ENCODE measurements around the gene GLB1L. TPM values are rescaled to one million over a fixed set of nuclear protein-coding genes. Genes with fewer than 3 reads are reported as not detected.
"Not testable (repeated sequence)": the region's sequence is repeated elsewhere in the genome, so short reads cannot be mapped to it uniquely, and the experiment has no call there.

The GLB1L gene
- polyA plus RNA-seq, 1 of the 3 experiments (the other 2 are of a cell fraction), result 11.7 TPM

GRCh38 chr2:219287116-219287440, 41.8 kb upstream of the GLB1L start:
- not testable (repeated sequence) for H3K9me2 ChIP-seq; H2AFZ ChIP-seq (ENCODE audit: low read depth); H4K20me1 ChIP-seq (ENCODE audit: insufficient read depth); DNase-seq; H3K9me3 ChIP-seq; H3K27ac ChIP-seq (ENCODE audit: low read depth in 2 of 2, low read length in 1 of 2); H3K4me1 ChIP-seq (ENCODE audit: control insufficient read depth in 1 of 2, insufficient read depth in 2 of 2, low read depth in 1 of 2, low read length in 1 of 2); H3K27me3 ChIP-seq (ENCODE audit: insufficient read depth); H3K9ac ChIP-seq; H3K79me2 ChIP-seq (ENCODE audit: insufficient read depth); H3K4me3 ChIP-seq (ENCODE audit: low read depth in 2 of 2, low read length in 1 of 2); H3K4me2 ChIP-seq
- POLR2A ChIA-PET, result interaction anchor here (0.6 to 1.5 kb wide), 2 partner anchors 8 to 226 kb away, joined by 3 to 6 read pairs; no protein-coding TSS in a partner anchor
- H3F3A ChIP-seq (replicated peaks; ENCODE audit: insufficient read depth), result peaks cover 12% of the 10 kb centered on the region
- CTCF ChIA-PET, result interaction anchor here (1.3 to 15.4 kb wide), 5 partner anchors 5 to 66 kb away, joined by 3 to 312 read pairs (median 5); no protein-coding TSS in a partner anchor
- H3K36me3 ChIP-seq (replicated peaks in 1 of 2; ENCODE audit: control insufficient read depth in 1 of 2, insufficient read depth in 2 of 2, low read length in 1 of 2), result peaks cover 4 to 26% of the 10 kb centered on the region in 2 experiments
- 97% methylated on average over 6 of the region's 6 CpGs for WGBS (ENCODE audit: low lambda C conversion rate)

GRCh38 chr2:219286436-219287115, 41.3 kb upstream of the GLB1L start:
- POLR2A ChIA-PET, result interaction anchor here (0.6 to 1.5 kb wide), 2 partner anchors 8 to 225 kb away, joined by 3 to 6 read pairs; no protein-coding TSS in a partner anchor
- Histone ChIP-seq H2AFZ (ENCODE audit: low read depth) (no peak overlapping the region), H3K9me2 (no peaks in the 10 kb centered on the region), H3K9me3 (no peaks in the 10 kb centered on the region), H3K36me3 (replicated peaks in 1 of 2; ENCODE audit: control insufficient read depth in 1 of 2, insufficient read depth in 2 of 2, low read length in 1 of 2) (peaks cover 7 to 30% of the 10 kb centered on the region in 2 experiments), H3K9ac (no peak overlapping the region), H3K79me2 (ENCODE audit: insufficient read depth) (no peaks in the 10 kb centered on the region), H3K27ac (ENCODE audit: low read depth in 2 of 2, low read length in 1 of 2) (no peak overlapping the region), H3K27me3 (ENCODE audit: insufficient read depth) (no peaks in the 10 kb centered on the region), H3K4me3 (ENCODE audit: low read depth in 2 of 2, low read length in 1 of 2) (no peak overlapping the region), H4K20me1 (ENCODE audit: insufficient read depth) (no peaks in the 10 kb centered on the region), H3K4me2 (no peak overlapping the region), H3F3A (replicated peaks; ENCODE audit: insufficient read depth) (peaks cover 12% of the 10 kb centered on the region), H3K4me1 (ENCODE audit: control insufficient read depth in 1 of 2, insufficient read depth in 2 of 2, low read depth in 1 of 2, low read length in 1 of 2) (peaks cover 4 to 8% of the 10 kb centered on the region in 2 experiments; a peak in 1 of 4 replicates)
- TF ChIP-seq ELF1 (IDR thresholded peaks at IDR 0.05) (no peak), EP300 (IDR thresholded peaks at IDR 0.05; ENCODE audit: borderline replicate concordance in 1 of 2, low read depth in 1 of 2, low read length in 1 of 2) (no peak), TEAD4 (IDR thresholded peaks at IDR 0.05; ENCODE audit: borderline replicate concordance, insufficient read depth) (no peak), TCF12 (IDR thresholded peaks at IDR 0.05) (no peak), RXRA (IDR thresholded peaks at IDR 0.05; ENCODE audit: borderline replicate concordance, low read depth) (no peak), REST (IDR thresholded peaks at IDR 0.05; ENCODE audit: low read depth, low read length) (no peak), SIN3A (IDR thresholded peaks at IDR 0.05; ENCODE audit: borderline replicate concordance, low read depth, low read length) (no peak), NFIC (IDR thresholded peaks at IDR 0.05; ENCODE audit: borderline replicate concordance) (no peak), PBX3 (IDR thresholded peaks at IDR 0.05) (no peak), USF2 (IDR thresholded peaks at IDR 0.05; ENCODE audit: borderline replicate concordance, low read depth, low read length) (no peak), RCOR1 (IDR thresholded peaks at IDR 0.05; ENCODE audit: low read length) (no peak), FOSL2 (IDR thresholded peaks at IDR 0.05; ENCODE audit: borderline replicate concordance, low read depth) (no peak), GABPA (IDR thresholded peaks at IDR 0.05; ENCODE audit: low read depth) (no peak), USF1 (IDR thresholded peaks at IDR 0.05; ENCODE audit: borderline replicate concordance, low read depth) (no peak), CHD2 (IDR thresholded peaks at IDR 0.05; ENCODE audit: low read length, partially characterized antibody) (no peak), SMC3 (IDR thresholded peaks at IDR 0.05; ENCODE audit: low read depth, low read length) (no peak), TAF1 (IDR thresholded peaks at IDR 0.05; ENCODE audit: borderline replicate concordance, low read depth, low read length) (no peak)
- TF ChIP-seq, protein P1, sequence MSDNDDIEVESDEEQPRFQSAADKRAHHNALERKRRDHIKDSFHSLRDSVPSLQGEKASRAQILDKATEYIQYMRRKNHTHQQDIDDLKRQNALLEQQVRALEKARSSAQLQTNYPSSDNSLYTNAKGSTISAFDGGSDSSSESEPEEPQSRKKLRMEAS (IDR thresholded peaks at IDR 0.05; ENCODE audit: low read depth), result no peak
- 92% methylated on average over 7 of the region's 12 CpGs for WGBS (ENCODE audit: low lambda C conversion rate)
- no peak for DNase-seq
- CTCF ChIA-PET, result interaction anchor here (0.9 to 15.4 kb wide), 7 partner anchors 6 to 127 kb away, joined by 3 to 312 read pairs (median 3); no protein-coding TSS in a partner anchor
